Measurements from ENCODE around the gene FBXO38.

Gene FBXO38

GRCh38 chr5:148343603-148344487 lies 39.9 kb upstream of the FBXO38 start:
- TF ChIP-seq, protein P1, sequence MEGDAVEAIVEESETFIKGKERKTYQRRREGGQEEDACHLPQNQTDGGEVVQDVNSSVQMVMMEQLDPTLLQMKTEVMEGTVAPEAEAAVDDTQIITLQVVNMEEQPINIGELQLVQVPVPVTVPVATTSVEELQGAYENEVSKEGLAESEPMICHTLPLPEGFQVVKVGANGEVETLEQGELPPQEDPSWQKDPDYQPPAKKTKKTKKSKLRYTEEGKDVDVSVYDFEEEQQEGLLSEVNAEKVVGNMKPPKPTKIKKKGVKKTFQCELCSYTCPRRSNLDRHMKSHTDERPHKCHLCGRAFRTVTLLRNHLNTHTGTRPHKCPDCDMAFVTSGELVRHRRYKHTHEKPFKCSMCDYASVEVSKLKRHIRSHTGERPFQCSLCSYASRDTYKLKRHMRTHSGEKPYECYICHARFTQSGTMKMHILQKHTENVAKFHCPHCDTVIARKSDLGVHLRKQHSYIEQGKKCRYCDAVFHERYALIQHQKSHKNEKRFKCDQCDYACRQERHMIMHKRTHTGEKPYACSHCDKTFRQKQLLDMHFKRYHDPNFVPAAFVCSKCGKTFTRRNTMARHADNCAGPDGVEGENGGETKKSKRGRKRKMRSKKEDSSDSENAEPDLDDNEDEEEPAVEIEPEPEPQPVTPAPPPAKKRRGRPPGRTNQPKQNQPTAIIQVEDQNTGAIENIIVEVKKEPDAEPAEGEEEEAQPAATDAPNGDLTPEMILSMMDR (IDR thresholded peaks at IDR 0.05; ENCODE audit: low read depth, low read length, missing control alignments), result no peak
- DNase-seq (ENCODE audit: extremely low read depth, low read depth), result no peak
- H3K4me3 ChIP-seq (replicated peaks; ENCODE audit: low read depth, low read length), result no peak overlapping the region

DNA sequence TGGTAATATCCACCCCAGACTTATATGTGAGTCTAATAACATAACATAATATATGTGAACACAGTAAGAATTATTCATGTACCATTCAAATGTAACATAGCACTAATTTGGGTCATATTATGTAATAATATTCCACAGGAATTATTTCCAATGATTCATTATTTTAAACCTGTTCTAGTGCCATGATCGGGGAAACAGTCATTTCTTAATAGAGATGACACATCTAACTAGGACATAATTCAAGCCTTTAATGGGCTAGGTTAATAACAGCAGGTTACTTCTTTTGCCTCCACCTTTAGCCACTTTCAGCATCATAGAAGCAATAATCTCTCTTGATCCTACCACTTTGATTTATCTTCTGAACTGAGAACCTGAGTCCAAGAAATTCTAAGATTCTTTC lies 36.1 kb upstream of the FBXO38 start:
- TF ChIP-seq, protein P1 (IDR thresholded peaks at IDR 0.05; ENCODE audit: low read depth, low read length, missing control alignments), result no peak
- no peak overlapping the region for H3K4me3 ChIP-seq (replicated peaks; ENCODE audit: low read depth, low read length)
- no peak for DNase-seq (ENCODE audit: extremely low read depth, low read depth)

DNA sequence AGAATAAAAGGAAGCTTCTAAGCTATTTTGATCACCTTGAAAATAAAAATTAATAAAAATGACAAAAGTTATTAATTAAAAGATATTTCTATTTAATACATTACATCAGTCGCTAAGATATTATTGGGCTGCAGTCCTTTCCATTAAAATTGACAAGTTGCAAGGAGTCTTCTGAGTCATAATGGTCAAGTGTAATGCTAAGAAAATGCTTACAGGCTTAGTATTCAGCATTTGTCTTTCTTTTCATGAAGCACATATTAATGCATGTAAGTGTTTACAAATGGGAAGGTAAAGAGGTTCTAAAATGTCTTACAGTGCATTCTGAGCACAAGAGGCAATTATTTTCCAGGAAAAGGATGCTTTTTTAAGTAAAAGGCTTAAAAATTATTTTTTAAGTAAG lies 31.1 kb upstream of the FBXO38 start:
- TF ChIP-seq, protein P1 (IDR thresholded peaks at IDR 0.05; ENCODE audit: low read depth, low read length, missing control alignments), result no peak
- H3K4me3 ChIP-seq (replicated peaks; ENCODE audit: low read depth, low read length), result no peak overlapping the region
- DNase-seq (ENCODE audit: extremely low read depth, low read depth), result no peak

- TF ChIP-seq, protein P1 (IDR thresholded peaks at IDR 0.05; ENCODE audit: low read depth, low read length, missing control alignments), result no peak
- no peak for DNase-seq (ENCODE audit: extremely low read depth, low read depth)
- H3K4me3 ChIP-seq (replicated peaks; ENCODE audit: low read depth, low read length), result no peak overlapping the region
Measured at GRCh38 chr5:148353634-148354033, 30.1 kb upstream of the FBXO38 start.

- no peak for DNase-seq (ENCODE audit: extremely low read depth, low read depth)
- H3K4me3 ChIP-seq (replicated peaks; ENCODE audit: low read depth, low read length), result no peak overlapping the region
- TF ChIP-seq, protein P1 (IDR thresholded peaks at IDR 0.05; ENCODE audit: low read depth, low read length, missing control alignments), result no peak
Measured at GRCh38 chr5:148364343-148364742, 19.4 kb upstream of the FBXO38 start.

GRCh38 chr5:148368299-148368698 lies 15.5 kb upstream of the FBXO38 start:
- TF ChIP-seq, protein P1 (IDR thresholded peaks at IDR 0.05; ENCODE audit: low read depth, low read length, missing control alignments), result no peak
- DNase-seq (ENCODE audit: extremely low read depth, low read depth), result no peak
- H3K4me3 ChIP-seq (replicated peaks; ENCODE audit: low read depth, low read length), result no peak overlapping the region
